Esophagus squamous epithelium (tissue), 5 donors: ENCODE data around the gene C12orf76. TPM values are rescaled to one million over a fixed set of nuclear protein-coding genes. Genes with fewer than 3 reads are reported as not detected.

Experiments
- DNase-seq: peaks from one replicate; lab custom pipeline; 2025; lab: John Stamatoyannopoulos, UW
- H3K27ac ChIP-seq, 4 donors: fragments of 200-600 bp; sonication (generic); one replicate each; pipeline ENCODE4 v1.5.1; 2016 to 2019; ENCODE audit warnings: mild to moderate bottlenecking in 1 of 4
- H3K27me3 ChIP-seq, 4 donors: fragments of 200-600 bp; sonication (generic); 1 replicate in 3 of 4; 2 replicates in 1 of 4; pipeline versions ENCODE4 v1.5.1 to v1.6.0; 2017 to 2021; ENCODE audit warnings: antibody characterized with exemption in 1 of 4
- H3K36me3 ChIP-seq, 3 donors: fragments of 200-600 bp; sonication (generic); one replicate each; pipeline ENCODE4 v1.5.1; 2016 to 2019
- H3K4me1 ChIP-seq, 3 donors: fragments of 200-600 bp; sonication (generic); one replicate each; pipeline ENCODE4 v1.5.1; 2017 to 2019
- H3K4me3 ChIP-seq, 4 donors: fragments of 200-600 bp; sonication (generic); 1 replicate in 3 of 4; 2 replicates in 1 of 4; pipeline ENCODE4 v1.5.1; 2016 to 2019; ENCODE audit warnings: mild to moderate bottlenecking in 2 of 4, moderate library complexity in 1 of 4
- H3K9me3 ChIP-seq, 3 donors: fragments of 200-600 bp; sonication (generic); one replicate each; pipeline ENCODE4 v1.5.1; 2016 to 2019
- POLR2A ChIP-seq, 4 donors: fragments of 450-650 bp; IDR thresholded peaks; one replicate each; pipeline ENCODE4 v1.6.1; 2017; ENCODE audit warnings: antibody characterized with exemption in 4 of 4, mild to moderate bottlenecking in 4 of 4, moderate library complexity in 3 of 4
- WGBS, 2 donors: methylation state at CpG; one replicate each; pipeline ENCODE4 v1.1.5; 2018; 5-methylcytosine and 5-hydroxymethylcytosine counted together
- intact Hi-C: fragments of 100-400 bp; cut with DNase I; formaldehyde crosslinking; loops from one replicate; pipeline ENCODE4 v1.15.0; 2022
- total RNA-seq, 4 donors: library from RNA; depleted of rRNA; stranded (reverse); fragments of >200 nt; gene quantifications; one replicate each; pipeline ENCODE4 v1.1.0, GENCODE V29; 2016
- TF ChIP-seq, protein P1 (sequence below), 6 experiments: fragments of 450-650 bp in 4 of 6; fragments of 200-600 bp in 2 of 6; sonication (generic) in 2 of 6; IDR thresholded peaks; one replicate each; pipeline ENCODE4 v1.5.1; 2016 to 2019; ENCODE audit warnings: antibody characterized with exemption in 6 of 6, mild to moderate bottlenecking in 4 of 6, moderate library complexity in 4 of 6
- donor health status: DM: yes; HTN: yes; CAD: no.

C12orf76 gene
- total RNA-seq, 4 donors from 2014 or later = 3.2 to 10.8 (median 5.9) TPM

GRCh38 chr12:110028323-110028722, 20.0 kb downstream of the C12orf76 start:
- intact Hi-C loops = no loop called here
- H3K9me3 ChIP-seq = no peaks in the 10 kb centered on the region
- H3K4me3 ChIP-seq = no peak overlapping the region
- H3K27ac ChIP-seq = no peak overlapping the region
- H3K27me3 ChIP-seq = no peaks in the 10 kb centered on the region
- peaks cover 0 to 99% (median 18%) of the 10 kb centered on the region in 3 donors for H3K36me3 ChIP-seq
- DNase-seq = no peak
- peaks cover 0 to 23% (median 9%) of the 10 kb centered on the region in 3 donors for H3K4me1 ChIP-seq
- 82 to 87% methylated on average over 6 of the region's 6 CpGs for WGBS, 2 donors
- TF ChIP-seq, protein P1, sequence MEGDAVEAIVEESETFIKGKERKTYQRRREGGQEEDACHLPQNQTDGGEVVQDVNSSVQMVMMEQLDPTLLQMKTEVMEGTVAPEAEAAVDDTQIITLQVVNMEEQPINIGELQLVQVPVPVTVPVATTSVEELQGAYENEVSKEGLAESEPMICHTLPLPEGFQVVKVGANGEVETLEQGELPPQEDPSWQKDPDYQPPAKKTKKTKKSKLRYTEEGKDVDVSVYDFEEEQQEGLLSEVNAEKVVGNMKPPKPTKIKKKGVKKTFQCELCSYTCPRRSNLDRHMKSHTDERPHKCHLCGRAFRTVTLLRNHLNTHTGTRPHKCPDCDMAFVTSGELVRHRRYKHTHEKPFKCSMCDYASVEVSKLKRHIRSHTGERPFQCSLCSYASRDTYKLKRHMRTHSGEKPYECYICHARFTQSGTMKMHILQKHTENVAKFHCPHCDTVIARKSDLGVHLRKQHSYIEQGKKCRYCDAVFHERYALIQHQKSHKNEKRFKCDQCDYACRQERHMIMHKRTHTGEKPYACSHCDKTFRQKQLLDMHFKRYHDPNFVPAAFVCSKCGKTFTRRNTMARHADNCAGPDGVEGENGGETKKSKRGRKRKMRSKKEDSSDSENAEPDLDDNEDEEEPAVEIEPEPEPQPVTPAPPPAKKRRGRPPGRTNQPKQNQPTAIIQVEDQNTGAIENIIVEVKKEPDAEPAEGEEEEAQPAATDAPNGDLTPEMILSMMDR (IDR thresholded peaks at IDR 0.05) = no peak
- no peak for TF ChIP-seq POLR2A (IDR thresholded peaks at IDR 0.05)

DNA sequence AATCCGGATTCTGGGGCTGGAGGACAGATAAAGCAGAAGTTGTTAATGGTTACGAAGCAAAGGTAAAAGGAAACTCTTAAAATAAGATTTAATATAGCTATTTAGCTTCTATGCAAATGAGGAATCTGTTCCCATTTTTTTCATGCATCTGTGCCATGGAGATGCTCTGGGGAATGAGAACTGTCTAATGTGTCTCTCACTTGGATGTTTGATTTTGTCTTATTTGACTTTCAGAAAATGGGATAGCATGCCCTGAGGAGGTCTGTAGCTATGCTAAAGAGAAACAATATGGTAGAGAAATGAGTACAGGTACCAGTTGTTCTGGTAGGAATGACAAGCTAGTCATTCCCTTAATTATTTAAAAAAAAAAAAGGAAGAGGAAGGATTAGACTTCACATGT, 24.3 kb downstream of the C12orf76 start:
- Histone ChIP-seq H3K9me3 (no peaks in the 10 kb centered on the region), H3K36me3 (peaks cover 6 to 100% (median 21%) of the 10 kb centered on the region in 3 donors), H3K27me3 (no peaks in the 10 kb centered on the region), H3K27ac (peak overlapping the region in 3 of 4 donors; percentile 36 to 45 (median 40)), H3K4me1 (peaks cover 0 to 31% (median 13%) of the 10 kb centered on the region in 3 donors), H3K4me3 (no peak overlapping the region)
- TF ChIP-seq POLR2A (IDR thresholded peaks at IDR 0.05) = no peak
- TF ChIP-seq, protein P1 (IDR thresholded peaks at IDR 0.05) = no peak
- 89 to 91% methylated on average over 2 of the region's 2 CpGs for WGBS, 2 donors
- no peak for DNase-seq
- intact Hi-C loops = no loop called here

- TF ChIP-seq, protein P1 (IDR thresholded peaks at IDR 0.05) = no peak
- Histone ChIP-seq H3K4me3 (no peak overlapping the region), H3K36me3 (peaks cover 6 to 100% (median 21%) of the 10 kb centered on the region in 3 donors), H3K9me3 (no peaks in the 10 kb centered on the region), H3K4me1 (peaks cover 0 to 31% (median 13%) of the 10 kb centered on the region in 3 donors), H3K27ac (peak overlapping the region in 3 of 4 donors; percentile 36 to 45 (median 41)), H3K27me3 (no peaks in the 10 kb centered on the region)
- no peak for DNase-seq
- intact Hi-C loops = no loop called here
- 73 to 81% methylated on average over 4 to 5 of the region's 5 CpGs for WGBS, 2 donors
These were observed 25.0 kb downstream of the C12orf76 start for GRCh38 chr12:110023059-110023980.

- DNase-seq = no peak
- H3K4me3 ChIP-seq = no peak overlapping the region
- WGBS, 2 donors = 84 to 85% methylated on average over 4 of the region's 4 CpGs
- peaks cover 0 to 27% (median 13%) of the 10 kb centered on the region in 3 donors for H3K4me1 ChIP-seq
- no peaks in the 10 kb centered on the region for H3K27me3 ChIP-seq
- no peaks in the 10 kb centered on the region for H3K9me3 ChIP-seq
- TF ChIP-seq, protein P1 (IDR thresholded peaks at IDR 0.05) = no peak
- TF ChIP-seq POLR2A (IDR thresholded peaks at IDR 0.05) = no peak
- H3K36me3 ChIP-seq = peaks cover 6 to 100% (median 23%) of the 10 kb centered on the region in 3 donors
- intact Hi-C loops = no loop called here
- H3K27ac ChIP-seq = no peak overlapping the region
These were observed 27.4 kb downstream of the C12orf76 start for GRCh38 chr12:110020956-110021355.

- Histone ChIP-seq H3K27ac (peak overlapping the region in 1 of 4 donors; percentile 40), H3K36me3 (peaks cover 2 to 84% (median 34%) of the 10 kb centered on the region in 3 donors), H3K9me3 (no peaks in the 10 kb centered on the region), H3K4me3 (no peak overlapping the region), H3K4me1 (peaks cover 0 to 19% (median 6%) of the 10 kb centered on the region in 3 donors), H3K27me3 (no peaks in the 10 kb centered on the region)
- DNase-seq = no peak
- TF ChIP-seq, protein P1 (IDR thresholded peaks at IDR 0.05) = no peak
- no peak for TF ChIP-seq POLR2A (IDR thresholded peaks at IDR 0.05)
- intact Hi-C loops = no loop called here
- WGBS, 2 donors = 38 to 64% methylated on average over 2 of the region's 2 CpGs
These were observed 33.2 kb downstream of the C12orf76 start for GRCh38 chr12:110015132-110015531.
